Renal cortex interstitium (tissue), 11 donors: Measurements from ENCODE around the gene CYGB. TPM values are rescaled to one million over a fixed set of nuclear protein-coding genes. Genes with fewer than 3 reads are reported as not detected.
"Not testable (repeated sequence)": the region's sequence is repeated elsewhere in the genome, so short reads cannot be mapped to it uniquely, and the experiment has no call there.

Experiments used
- DNase-seq, 11 donors: peaks; one replicate each; pipeline ENCODE4 v3.0.0-alpha.2; 2013; ENCODE audit warnings: low read depth in 9 of 11, low spot score in 4 of 11; ENCODE audit errors: extremely low read depth in 1 of 11
- polyA plus RNA-seq, 3 donors: library from polyadenylated mRNA; unstranded; fragments of 120-200 nt; gene quantifications; one replicate each; pipeline ENCODE4 v1.2.1, GENCODE V29; 2013; ENCODE audit not compliant: insufficient read length in 3 of 3

The CYGB gene
- polyA plus RNA-seq, 3 donors, result 10.4 to 15.7 (median 14.6) TPM

GRCh38 chr17:76512366-76513305 is 24.9 kb downstream of the CYGB start:
- no peak for DNase-seq

- DNase-seq, result no peak
Observed at GRCh38 chr17:76511668-76512365, 25.7 kb downstream of the CYGB start.

GRCh38 chr17:76510831-76511244 is 26.7 kb downstream of the CYGB start:
- no peak for DNase-seq

- not testable (repeated sequence) for DNase-seq
Observed at GRCh38 chr17:76508472-76509063, 28.9 kb downstream of the CYGB start.

GRCh38 chr17:76506408-76507345 is 30.8 kb downstream of the CYGB start:
- peak in 1 of 11 donors; percentile 71 for DNase-seq

- DNase-seq, result no peak
Observed at GRCh38 chr17:76504117-76504516, 33.4 kb downstream of the CYGB start.

GRCh38 chr17:76502341-76503211 is 34.9 kb downstream of the CYGB start:
- DNase-seq, result no peak

GRCh38 chr17:76501827-76502307 is 35.6 kb downstream of the CYGB start:
- no peak for DNase-seq

GRCh38 chr17:76501018-76501826 is 36.3 kb downstream of the CYGB start, which contains the start of gene RHBDF2:
Gene RHBDF2 (minus strand): TSS chr17:76501423. CDS start chr17:76481524, 19,899 bp downstream.
- DNase-seq, result peak in 3 of 11 donors; percentile 60 to 67 (median 63)

- DNase-seq, result no peak
Observed at GRCh38 chr17:76500747-76501017, 36.8 kb downstream of the CYGB start.

- no peak for DNase-seq
Observed at GRCh38 chr17:76500074-76500746, 37.3 kb downstream of the CYGB start.

- DNase-seq, result no peak
Observed at GRCh38 chr17:76499267-76499667, 38.2 kb downstream of the CYGB start.

- no peak for DNase-seq
Observed at GRCh38 chr17:76498876-76499251, 38.6 kb downstream of the CYGB start.

- DNase-seq, result peak in 2 of 11 donors; percentile 59 to 61
Observed at GRCh38 chr17:76497979-76498875, 39.3 kb downstream of the CYGB start.

- DNase-seq, result no peak
Observed at GRCh38 chr17:76497699-76497978, 39.9 kb downstream of the CYGB start.

GRCh38 chr17:76496464-76496863 is 41.0 kb downstream of the CYGB start:
- no peak for DNase-seq
